Measurements from ENCODE around the gene PDE10A.
"Not testable (repeated sequence)": the region's sequence is repeated elsewhere in the genome, so short reads cannot be mapped to it uniquely, and the experiment has no call there.

PDE10A gene

GRCh38 chr6:165580136-165580535, 82.9 kb downstream of the PDE10A start:
- no peak for DNase-seq

- no peak for DNase-seq
Observed at GRCh38 chr6:165579151-165579550, 83.9 kb downstream of the PDE10A start.

- no peak for DNase-seq
Observed at GRCh38 chr6:165577556-165577955, 85.5 kb downstream of the PDE10A start.

GRCh38 chr6:165575158-165575549, 87.9 kb downstream of the PDE10A start:
- no peak for DNase-seq

GRCh38 chr6:165574220-165575157, 88.6 kb downstream of the PDE10A start:
- no peak for DNase-seq

GRCh38 chr6:165573671-165574070, 89.4 kb downstream of the PDE10A start:
- no peak for DNase-seq

GRCh38 chr6:165571721-165572132, 91.3 kb downstream of the PDE10A start:
- DNase-seq: no peak

- DNase-seq: no peak
Observed at GRCh38 chr6:165571068-165571682, 91.9 kb downstream of the PDE10A start.

- no peak for DNase-seq
Observed at GRCh38 chr6:165568326-165568725, 94.7 kb downstream of the PDE10A start.

- DNase-seq: no peak
Observed at GRCh38 chr6:165566088-165566828, 96.8 kb downstream of the PDE10A start.

- no peak for DNase-seq
Observed at GRCh38 chr6:165562421-165563090, 100.5 kb downstream of the PDE10A start.

- DNase-seq: no peak
Observed at GRCh38 chr6:165559632-165560031, 103.4 kb downstream of the PDE10A start.

GRCh38 chr6:165558097-165558496, 104.9 kb downstream of the PDE10A start:
- DNase-seq: not testable (repeated sequence)

- no peak for DNase-seq
Observed at GRCh38 chr6:165557674-165558073, 105.4 kb downstream of the PDE10A start.

GRCh38 chr6:165556116-165556843, 106.8 kb downstream of the PDE10A start:
- no peak for DNase-seq

- not testable (repeated sequence) for DNase-seq
Observed at GRCh38 chr6:165554644-165555043, 108.4 kb downstream of the PDE10A start.

- DNase-seq: no peak
Observed at GRCh38 chr6:165552248-165552736, 110.7 kb downstream of the PDE10A start.

GRCh38 chr6:165551828-165552227, 111.2 kb downstream of the PDE10A start:
- DNase-seq: no peak

GRCh38 chr6:165548450-165548849, 114.6 kb downstream of the PDE10A start:
- no peak for DNase-seq

- no peak for DNase-seq
Observed at GRCh38 chr6:165545806-165546205, 117.2 kb downstream of the PDE10A start.

- DNase-seq: no peak
Observed at GRCh38 chr6:165543781-165544180, 119.3 kb downstream of the PDE10A start.

- no peak for DNase-seq
Observed at GRCh38 chr6:165536911-165537310, 126.1 kb downstream of the PDE10A start.
